Bronchial epithelial cell (primary cell): ENCODE data around the gene IFNB1. TPM values are rescaled to one million over a fixed set of nuclear protein-coding genes. Genes with fewer than 3 reads are reported as not detected.

Experiments used
- DNase-seq: peaks from one replicate; pipeline ENCODE4 v3.0.0-alpha.2; 2010; ENCODE audit warnings: low read depth
- FAIRE-seq: peaks from 2 replicates; lab custom pipeline; 2011; peaks lifted over from hg19 to GRCh38; lab: Jason Lieb, UNC
- H3K27me3 ChIP-seq: 2 replicates; pipeline ENCODE4 v1.5.1; 2011; ENCODE audit warnings: low read length; ENCODE audit not compliant: control insufficient read depth, insufficient read depth
- H3K36me3 ChIP-seq: 2 replicates; pipeline ENCODE4 v1.5.1; 2011; ENCODE audit warnings: low read length; ENCODE audit not compliant: control insufficient read depth, insufficient read depth
- H3K4me3 ChIP-seq: 2 replicates; pipeline ENCODE4 v1.5.1; 2011; ENCODE audit warnings: mild to moderate bottlenecking, low read depth, low read length, control low read depth
- total RNA-seq: library from RNA; depleted of rRNA; stranded (reverse); fragments of >200 nt; gene quantifications from 2 replicates; pipeline ENCODE4 v1.2.1, GENCODE V29; 2014
- TF ChIP-seq, protein P1 (sequence below): IDR thresholded peaks from 2 replicates; pipeline ENCODE4 v1.5.1; 2011; ENCODE audit warnings: mild to moderate bottlenecking, moderate library complexity, low read length, control low read depth, inconsistent platforms; ENCODE audit not compliant: insufficient read depth, severe bottlenecking

IFNB1 gene
- total RNA-seq, 1 donor from 2014 or later: 0.26 TPM

DNA sequence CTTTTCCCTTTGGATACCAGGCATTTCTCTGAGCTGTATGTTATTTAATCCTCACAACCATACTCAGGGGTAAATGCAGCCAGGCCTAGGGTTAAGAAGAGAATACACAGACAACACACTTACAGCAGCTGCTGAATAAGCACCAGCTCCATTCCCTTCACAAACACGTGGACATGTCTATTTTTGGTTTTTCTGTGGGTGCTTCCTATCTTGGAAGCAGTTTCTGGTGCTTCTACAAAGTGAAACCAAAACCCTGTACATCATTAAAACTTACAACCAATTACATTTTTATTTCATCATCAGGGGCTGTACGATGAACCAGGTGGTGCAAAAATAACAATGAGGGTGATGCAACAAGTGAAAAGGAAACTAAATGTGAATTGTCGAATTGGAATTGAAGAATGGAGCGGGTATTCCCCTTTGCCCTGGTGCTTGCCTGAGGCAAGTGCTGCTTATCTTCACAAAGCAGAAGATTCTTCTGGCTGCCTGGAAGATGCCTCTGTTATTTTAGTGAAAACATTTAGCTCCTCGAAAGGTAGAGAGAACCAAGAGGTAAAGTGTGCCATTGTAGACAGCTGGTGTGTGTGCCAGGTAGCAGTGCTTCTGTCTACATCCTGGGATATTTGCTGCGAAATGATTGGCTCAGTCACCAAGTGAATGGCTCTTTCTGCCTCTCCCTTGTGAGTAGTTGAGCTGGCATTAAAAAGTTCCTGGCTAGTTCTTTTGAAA is 18.6 kb upstream of the IFNB1 start:
- DNase-seq: peak; percentile 78
- Histone ChIP-seq H3K36me3 (no peaks in the 10 kb centered on the region), H3K27me3 (no peaks in the 10 kb centered on the region), H3K4me3 (peak overlapping the region; percentile 5)
- FAIRE-seq: no peak
- TF ChIP-seq, protein P1, sequence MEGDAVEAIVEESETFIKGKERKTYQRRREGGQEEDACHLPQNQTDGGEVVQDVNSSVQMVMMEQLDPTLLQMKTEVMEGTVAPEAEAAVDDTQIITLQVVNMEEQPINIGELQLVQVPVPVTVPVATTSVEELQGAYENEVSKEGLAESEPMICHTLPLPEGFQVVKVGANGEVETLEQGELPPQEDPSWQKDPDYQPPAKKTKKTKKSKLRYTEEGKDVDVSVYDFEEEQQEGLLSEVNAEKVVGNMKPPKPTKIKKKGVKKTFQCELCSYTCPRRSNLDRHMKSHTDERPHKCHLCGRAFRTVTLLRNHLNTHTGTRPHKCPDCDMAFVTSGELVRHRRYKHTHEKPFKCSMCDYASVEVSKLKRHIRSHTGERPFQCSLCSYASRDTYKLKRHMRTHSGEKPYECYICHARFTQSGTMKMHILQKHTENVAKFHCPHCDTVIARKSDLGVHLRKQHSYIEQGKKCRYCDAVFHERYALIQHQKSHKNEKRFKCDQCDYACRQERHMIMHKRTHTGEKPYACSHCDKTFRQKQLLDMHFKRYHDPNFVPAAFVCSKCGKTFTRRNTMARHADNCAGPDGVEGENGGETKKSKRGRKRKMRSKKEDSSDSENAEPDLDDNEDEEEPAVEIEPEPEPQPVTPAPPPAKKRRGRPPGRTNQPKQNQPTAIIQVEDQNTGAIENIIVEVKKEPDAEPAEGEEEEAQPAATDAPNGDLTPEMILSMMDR: no peak

DNA sequence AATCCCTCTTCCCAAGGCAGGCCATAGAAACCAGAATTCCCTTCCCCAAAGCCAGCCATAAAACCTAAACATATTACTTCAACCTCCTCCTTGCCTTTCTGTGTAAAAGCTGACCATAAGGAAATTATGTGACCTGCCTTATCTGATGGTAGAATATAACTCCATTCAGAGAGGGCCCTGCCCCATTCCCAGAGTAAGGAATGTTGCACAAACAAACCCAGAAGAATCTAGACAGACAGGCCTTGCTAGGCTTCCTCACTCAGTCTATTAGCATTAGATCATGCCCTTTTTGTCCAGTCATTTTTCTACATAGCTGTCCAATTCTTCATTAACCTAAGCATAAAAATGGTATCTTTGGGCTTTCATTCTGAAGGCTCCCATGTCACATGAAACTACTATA is 17.8 kb upstream of the IFNB1 start:
- FAIRE-seq: no peak
- no peaks in the 10 kb centered on the region for H3K36me3 ChIP-seq
- H3K4me3 ChIP-seq: no peak overlapping the region
- TF ChIP-seq, protein P1: no peak
- H3K27me3 ChIP-seq: no peaks in the 10 kb centered on the region
- peak; percentile 39 for DNase-seq

DNA sequence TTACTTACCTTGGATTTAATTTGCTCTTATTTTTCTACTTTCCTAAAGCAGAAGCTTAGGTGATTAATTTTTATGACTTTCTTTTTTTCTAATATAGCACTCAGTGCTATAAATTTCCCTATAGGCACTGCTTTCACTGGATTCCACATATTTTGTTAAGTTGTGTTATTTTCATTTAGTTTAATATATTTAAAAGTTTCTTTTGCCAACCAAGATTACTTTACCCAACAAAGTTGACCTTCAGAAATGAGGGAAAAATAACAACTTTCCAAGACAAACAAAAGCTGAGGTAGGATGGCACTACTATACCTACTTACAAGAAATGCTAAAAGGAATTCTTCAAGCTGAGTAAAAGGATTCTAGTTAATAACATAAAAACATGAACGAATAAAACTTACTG is 8.8 kb upstream of the IFNB1 start:
- FAIRE-seq (no peak), DNase-seq (no peak)
- no peak overlapping the region for H3K4me3 ChIP-seq
- no peaks in the 10 kb centered on the region for H3K27me3 ChIP-seq
- TF ChIP-seq, protein P1: no peak
- no peaks in the 10 kb centered on the region for H3K36me3 ChIP-seq

DNA sequence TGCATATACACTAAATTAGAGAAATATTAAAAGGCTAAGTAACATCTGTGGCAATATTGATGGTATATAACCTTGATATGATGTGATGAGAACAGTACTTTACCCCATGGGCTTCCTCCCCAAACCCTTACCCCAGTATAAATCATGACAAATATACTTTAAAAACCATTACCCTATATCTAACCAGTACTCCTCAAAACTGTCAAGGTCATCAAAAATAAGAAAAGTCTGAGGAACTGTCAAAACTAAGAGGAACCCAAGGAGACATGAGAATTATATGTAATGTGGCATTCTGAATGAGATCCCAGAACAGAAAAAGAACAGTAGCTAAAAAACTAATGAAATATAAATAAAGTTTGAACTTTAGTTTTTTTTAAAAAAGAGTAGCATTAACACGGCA is 7.3 kb upstream of the IFNB1 start:
- no peak for FAIRE-seq
- TF ChIP-seq, protein P1: no peak
- H3K27me3 ChIP-seq: no peaks in the 10 kb centered on the region
- DNase-seq: no peak
- no peak overlapping the region for H3K4me3 ChIP-seq
- no peaks in the 10 kb centered on the region for H3K36me3 ChIP-seq

DNA sequence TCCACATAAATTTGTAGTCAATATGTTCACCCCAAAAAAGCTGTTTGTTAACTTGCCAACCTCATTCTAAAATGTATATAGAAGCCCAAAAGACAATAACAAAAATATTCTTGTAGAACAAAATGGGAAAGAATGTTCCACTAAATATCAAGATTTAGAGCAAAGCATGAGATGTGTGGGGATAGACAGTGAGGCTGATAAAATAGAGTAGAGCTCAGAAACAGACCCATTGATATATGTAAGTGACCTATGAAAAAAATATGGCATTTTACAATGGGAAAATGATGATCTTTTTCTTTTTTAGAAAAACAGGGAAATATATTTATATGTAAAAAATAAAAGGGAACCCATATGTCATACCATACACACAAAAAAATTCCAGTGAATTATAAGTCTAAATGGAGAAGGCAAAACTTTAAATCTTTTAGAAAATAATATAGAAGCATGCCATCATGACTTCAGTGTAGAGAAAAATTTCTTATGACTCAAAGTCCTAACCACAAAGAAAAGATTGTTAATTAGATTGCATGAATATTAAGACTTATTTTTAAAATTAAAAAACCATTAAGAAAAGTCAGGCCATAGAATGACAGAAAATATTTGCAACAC is 6.6 kb upstream of the IFNB1 start:
- DNase-seq (no peak), FAIRE-seq (no peak)
- TF ChIP-seq, protein P1: no peak
- Histone ChIP-seq H3K27me3 (no peaks in the 10 kb centered on the region), H3K36me3 (no peaks in the 10 kb centered on the region), H3K4me3 (no peak overlapping the region)
